GM12878 (cell line): ENCODE results near the gene GUCY1A1. TPM values are rescaled to one million over a fixed set of nuclear protein-coding genes. Genes with fewer than 3 reads are reported as not detected.

Source experiments
- ATAC-seq: fragments of 200-7000 bp; cut with Tn5 transposase; 3 replicates; pipeline ENCODE4 v1.9.1; 2020; ENCODE audit warnings: mild to moderate bottlenecking, moderate library complexity
- BruUV-seq: library from RNA; stranded (reverse); fragments of 400-500 nt; replicated peaks from 2 replicates; lab custom pipeline; 2021; lab: Mats Ljungman, UMichigan
- CTCF ChIA-PET: fragments of 300-600 bp; sonication (Branson Sonifier 250); formaldehyde crosslinking; extraction: SDS; loops from one replicate; lab custom pipeline; 2021; ENCODE audit warnings: inconsistent platforms; lab: Yijun Ruan, JAX
- POLR2A ChIA-PET: fragments of 350-600 bp; formaldehyde crosslinking; extraction: SDS; loops from one replicate; lab custom pipeline; 2021; ENCODE audit warnings: inconsistent platforms; lab: Charles Lee
- RAD21 ChIA-PET: fragments of 300-600 bp; sonication (Branson Sonifier 250); formaldehyde crosslinking; loops from one replicate; lab custom pipeline; 2023; ENCODE audit warnings: antibody characterized with exemption; ENCODE audit not compliant: unreplicated experiment; lab: Charles Lee
- SMC1A ChIA-PET: fragments of 300-600 bp; sonication (Branson Sonifier 250); formaldehyde crosslinking; loops from one replicate; lab custom pipeline; 2023; ENCODE audit not compliant: unreplicated experiment, uncharacterized antibody; lab: Charles Lee
- DNase-seq: peaks from one replicate; pipeline ENCODE4 v3.0.0-alpha.2; 2011; ENCODE audit warnings: low read depth, low spot score
- FAIRE-seq: peaks from 3 replicates; lab custom pipeline; 2011; peaks lifted over from hg19 to GRCh38; lab: Jason Lieb, UNC
- H2AFZ ChIP-seq: 2 replicates; pipeline ENCODE4 v1.6.0; 2011; ENCODE audit warnings: low read depth, low read length, control low read depth; ENCODE audit not compliant: control insufficient read depth
- H3K27ac ChIP-seq: 2 replicates; pipeline ENCODE4 v1.5.1; 2011; ENCODE audit warnings: control low read depth; ENCODE audit not compliant: control insufficient read depth, insufficient read depth
- H3K27me3 ChIP-seq, 2 experiments: replicated peaks in 1 of 2; 2 replicates each; pipeline versions ENCODE4 v1.6.0 to v1.6.1; 2011; ENCODE audit warnings: low read length in 1 of 2; ENCODE audit not compliant: control insufficient read depth in 2 of 2, insufficient read depth in 2 of 2
- H3K36me3 ChIP-seq, 2 experiments: 2 replicates each; pipeline ENCODE4 v1.5.1; 2011; ENCODE audit warnings: low read length in 1 of 2; ENCODE audit not compliant: control insufficient read depth in 2 of 2, insufficient read depth in 2 of 2
- H3K4me1 ChIP-seq: 2 replicates; pipeline ENCODE4 v1.6.1; 2011; ENCODE audit warnings: mild to moderate bottlenecking, low read length, moderate library complexity, mixed read lengths; ENCODE audit not compliant: control insufficient read depth, insufficient read depth
- H3K4me2 ChIP-seq: 2 replicates; pipeline ENCODE4 v1.6.0; 2011; ENCODE audit warnings: control low read depth; ENCODE audit not compliant: control insufficient read depth, insufficient read depth
- H3K4me3 ChIP-seq: fragments of 200-600 bp; sonication (generic); 2 replicates; pipeline ENCODE4 v1.5.1; 2016
- H3K79me2 ChIP-seq: 2 replicates; pipeline ENCODE4 v1.6.0; 2011; ENCODE audit warnings: low read length; ENCODE audit not compliant: control insufficient read depth, insufficient read depth
- H3K9ac ChIP-seq: 2 replicates; pipeline ENCODE4 v1.8.0; 2011; ENCODE audit warnings: low read length, control low read depth, mixed read lengths; ENCODE audit not compliant: control insufficient read depth, insufficient read depth
- H3K9me3 ChIP-seq: replicated peaks from 3 replicates; pipeline ENCODE4 v1.5.1; 2011; ENCODE audit warnings: mild to moderate bottlenecking, low read length; ENCODE audit not compliant: control insufficient read depth, insufficient read depth
- H4K20me1 ChIP-seq: 2 replicates; pipeline ENCODE4 v1.6.0; 2011; ENCODE audit not compliant: control insufficient read depth, insufficient read depth
- CTCF ChIP-seq, 3 experiments: IDR thresholded peaks in 2 of 3; conservative IDR thresholded peaks in 1 of 3; 2 replicates each; pipeline ENCODE4 v1.5.1; 2011; ENCODE audit warnings: low read depth in 3 of 3, low read length in 3 of 3, mild to moderate bottlenecking in 3 of 3, control low read depth in 2 of 3, moderate library complexity in 2 of 3, inconsistent platforms in 1 of 3, mixed read lengths in 1 of 3; ENCODE audit not compliant: control insufficient read depth in 2 of 3, insufficient read depth in 1 of 3; ENCODE audit errors: extremely low read depth in 1 of 3
- ETV6 ChIP-seq, 2 experiments: fragments of 450-650 bp in 1 of 2; IDR thresholded peaks in 1 of 2; conservative IDR thresholded peaks in 1 of 2; 2 replicates each; pipeline ENCODE4 v1.6.1; 2014; ENCODE audit warnings: antibody characterized with exemption in 1 of 2, borderline replicate concordance in 1 of 2, low read depth in 1 of 2, mild to moderate bottlenecking in 1 of 2, moderate library complexity in 1 of 2
- HDAC6 ChIP-seq: fragments of 200-600 bp; sonication (generic); IDR thresholded peaks from one replicate; pipeline ENCODE4 v1.8.0; 2017; ENCODE audit warnings: antibody characterized with exemption; ENCODE audit not compliant: unreplicated experiment
- IKZF2 ChIP-seq, 2 experiments: fragments of 450-650 bp; IDR thresholded peaks; 2 replicates each; pipeline ENCODE4 v1.6.1; 2017; ENCODE audit warnings: mild to moderate bottlenecking in 2 of 2, moderate library complexity in 2 of 2
- NFIC ChIP-seq: IDR thresholded peaks from 2 replicates; pipeline ENCODE4 v1.6.1; 2012; ENCODE audit warnings: low read depth, mild to moderate bottlenecking, inconsistent platforms, low read length, moderate library complexity
- TAF1 ChIP-seq: IDR thresholded peaks from 2 replicates; pipeline ENCODE4 v1.6.1; 2011; ENCODE audit warnings: mild to moderate bottlenecking, low read depth, low read length, borderline replicate concordance
- USF1 ChIP-seq: IDR thresholded peaks from 2 replicates; pipeline ENCODE4 v1.6.1; 2011; ENCODE audit warnings: borderline replicate concordance, low read depth, mild to moderate bottlenecking, moderate library complexity, mixed read lengths, low read length; ENCODE audit not compliant: insufficient read depth; ENCODE audit errors: extremely low read length
- WGBS: methylation state at CpG from one replicate; pipeline ENCODE4 v1.1.6; 2016; ENCODE audit warnings: low lambda C conversion rate; ENCODE audit not compliant: insufficient replicate concordance, insufficient coverage; ENCODE audit errors: missing lambda C conversion rate; 5-methylcytosine and 5-hydroxymethylcytosine counted together
- in situ Hi-C: fragments of 300-500 bp; cut with MboI; formaldehyde crosslinking; loops from 9 replicates; pipeline ENCODE4 v1.14.3; 2018; ENCODE audit warnings: mixed read lengths
- intact Hi-C: fragments of 100-400 bp; cut with micrococcal nuclease; formaldehyde crosslinking; loops from one replicate; pipeline ENCODE4 v1.14.2; 2022; ENCODE audit not compliant: unreplicated experiment
- polyA plus RNA-seq, 11 experiments: library from polyadenylated mRNA; depleted of rRNA in 4 of 11; unstranded in 6 of 11; stranded (reverse) in 5 of 11; fragments of >200 nt; fragmentation: Nextera tagmentation in 4 of 11; fragmentation: Illumina TruSeq in 1 of 11; extraction: Ambion mirVana in 4 of 11; extraction: Trizol in 1 of 11; gene quantifications; 1 replicate in 1 of 11; 2 replicates in 10 of 11; pipeline versions ENCODE4 v1.2.1 to v1.2.3, GENCODE V29; 2011 to 2016; ENCODE audit warnings: inconsistent platforms in 2 of 11, missing spikeins in 2 of 11, low read depth in 1 of 11
- total RNA-seq, 4 experiments: library from RNA; depleted of rRNA in 3 of 4; stranded (reverse); fragments of >200 nt in 3 of 4; fragmentation: Illumina TruSeq in 1 of 4; extraction: Trizol in 1 of 4; gene quantifications; 2 replicates each; pipeline versions ENCODE4 v1.2.1 to v1.2.3, GENCODE V29; 2013 to 2021
- TF ChIP-seq, protein P1 (sequence below): fragments of 450-650 bp; conservative IDR thresholded peaks from 2 replicates; pipeline ENCODE4 v1.6.1; 2017; ENCODE audit warnings: mild to moderate bottlenecking, moderate library complexity
- TF ChIP-seq, protein P2 (sequence below): fragments of 450-650 bp; IDR thresholded peaks from 2 replicates; pipeline ENCODE4 v1.6.1; 2018; ENCODE audit warnings: borderline replicate concordance, mild to moderate bottlenecking; ENCODE audit not compliant: partially characterized antibody

GUCY1A1 gene
- total and polyA plus RNA-seq, 10 of the 15 experiments (the other 5 are each of a cell fraction or from before 2014, with no cell fraction given) = 0.44 to 22.6 (median 0.55) TPM

DNA sequence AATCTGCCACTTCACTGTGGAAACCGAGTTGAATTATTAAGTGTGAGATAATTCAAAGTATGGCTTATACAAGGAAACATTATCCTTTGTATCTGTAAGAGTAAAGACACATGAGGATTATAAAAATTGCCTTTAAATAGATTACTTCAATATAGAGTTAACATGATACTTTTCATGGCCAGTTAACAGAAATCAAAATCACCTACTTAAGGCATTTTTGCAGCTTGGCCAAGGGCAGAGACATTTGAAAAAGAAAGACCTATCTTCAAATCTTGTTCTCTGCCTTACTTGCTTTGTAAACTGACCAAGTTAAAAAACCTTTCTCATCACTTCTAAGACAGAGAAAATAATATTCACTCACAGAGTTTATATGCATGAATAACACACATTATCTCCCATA is 47.3 kb downstream of the GUCY1A1 start (continued):
- TF ChIP-seq ETV6 (conservative IDR thresholded peaks at IDR 0.05 in 1 of 2, IDR thresholded peaks at IDR 0.05 in 1 of 2; ENCODE audit: borderline replicate concordance in 1 of 2, low read depth in 1 of 2) = no peak

GRCh38 chr4:155722336-155722735 is 55.7 kb downstream of the GUCY1A1 start:
- no TSS peak for BruUV-seq
- 0% methylated on average over 1 of the region's 1 CpG for WGBS
- RAD21 ChIA-PET = interaction anchor here (1.3 kb wide), 1 partner anchor 13 kb away, joined by 4 read pairs; no protein-coding TSS in a partner anchor
- Histone ChIP-seq H3K79me2 (no peaks in the 10 kb centered on the region), H4K20me1 (no peaks in the 10 kb centered on the region), H3K4me1 (no peaks in the 10 kb centered on the region), H3K27me3 (no peaks in the 10 kb centered on the region), H3K4me3 (no peak overlapping the region), H3K9ac (no peak overlapping the region), H2AFZ (no peak overlapping the region), H3K27ac (no peak overlapping the region), H3K36me3 (no peaks in the 10 kb centered on the region), H3K9me3 (no peaks in the 10 kb centered on the region), H3K4me2 (no peak overlapping the region)
- CTCF ChIA-PET = interaction anchor here (1.2 to 3.6 kb wide), 3 partner anchors 12 to 65 kb away, joined by 4 to 16 read pairs (median 4); no protein-coding TSS in a partner anchor
- TF ChIP-seq CTCF (IDR thresholded peaks at IDR 0.05 in 2 of 3, conservative IDR thresholded peaks at IDR 0.05 in 1 of 3; ENCODE audit: control insufficient read depth in 2 of 3, extremely low read depth in 1 of 3, insufficient read depth in 1 of 3, low read depth in 3 of 3, low read length in 3 of 3) (no peak), TAF1 (no peak), IKZF2 (IDR thresholded peaks at IDR 0.05) (no peak), NFIC (no peak), USF1 (no peak), HDAC6 (no peak)
- TF ChIP-seq, protein P1, sequence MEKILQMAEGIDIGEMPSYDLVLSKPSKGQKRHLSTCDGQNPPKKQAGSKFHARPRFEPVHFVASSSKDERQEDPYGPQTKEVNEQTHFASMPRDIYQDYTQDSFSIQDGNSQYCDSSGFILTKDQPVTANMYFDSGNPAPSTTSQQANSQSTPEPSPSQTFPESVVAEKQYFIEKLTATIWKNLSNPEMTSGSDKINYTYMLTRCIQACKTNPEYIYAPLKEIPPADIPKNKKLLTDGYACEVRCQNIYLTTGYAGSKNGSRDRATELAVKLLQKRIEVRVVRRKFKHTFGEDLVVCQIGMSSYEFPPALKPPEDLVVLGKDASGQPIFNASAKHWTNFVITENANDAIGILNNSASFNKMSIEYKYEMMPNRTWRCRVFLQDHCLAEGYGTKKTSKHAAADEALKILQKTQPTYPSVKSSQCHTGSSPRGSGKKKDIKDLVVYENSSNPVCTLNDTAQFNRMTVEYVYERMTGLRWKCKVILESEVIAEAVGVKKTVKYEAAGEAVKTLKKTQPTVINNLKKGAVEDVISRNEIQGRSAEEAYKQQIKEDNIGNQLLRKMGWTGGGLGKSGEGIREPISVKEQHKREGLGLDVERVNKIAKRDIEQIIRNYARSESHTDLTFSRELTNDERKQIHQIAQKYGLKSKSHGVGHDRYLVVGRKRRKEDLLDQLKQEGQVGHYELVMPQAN = no peak
- TF ChIP-seq, protein P2, sequence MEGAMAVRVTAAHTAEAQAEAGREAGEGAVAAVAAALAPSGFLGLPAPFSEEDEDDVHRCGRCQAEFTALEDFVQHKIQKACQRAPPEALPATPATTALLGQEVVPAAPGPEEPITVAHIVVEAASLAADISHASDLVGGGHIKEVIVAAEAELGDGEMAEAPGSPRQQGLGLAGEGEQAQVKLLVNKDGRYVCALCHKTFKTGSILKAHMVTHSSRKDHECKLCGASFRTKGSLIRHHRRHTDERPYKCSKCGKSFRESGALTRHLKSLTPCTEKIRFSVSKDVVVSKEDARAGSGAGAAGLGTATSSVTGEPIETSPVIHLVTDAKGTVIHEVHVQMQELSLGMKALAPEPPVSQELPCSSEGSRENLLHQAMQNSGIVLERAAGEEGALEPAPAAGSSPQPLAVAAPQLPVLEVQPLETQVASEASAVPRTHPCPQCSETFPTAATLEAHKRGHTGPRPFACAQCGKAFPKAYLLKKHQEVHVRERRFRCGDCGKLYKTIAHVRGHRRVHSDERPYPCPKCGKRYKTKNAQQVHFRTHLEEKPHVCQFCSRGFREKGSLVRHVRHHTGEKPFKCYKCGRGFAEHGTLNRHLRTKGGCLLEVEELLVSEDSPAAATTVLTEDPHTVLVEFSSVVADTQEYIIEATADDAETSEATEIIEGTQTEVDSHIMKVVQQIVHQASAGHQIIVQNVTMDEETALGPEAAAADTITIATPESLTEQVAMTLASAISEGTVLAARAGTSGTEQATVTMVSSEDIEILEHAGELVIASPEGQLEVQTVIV = no peak
- DNase-seq = no peak
- intact Hi-C loops = no loop called here
- POLR2A ChIA-PET = interaction anchor here (1.1 kb wide), 1 partner anchor 13 kb away, joined by 3 read pairs; no protein-coding TSS in a partner anchor
- FAIRE-seq = no peak
- in situ Hi-C loops = no loop called here
- no peak for ATAC-seq
- SMC1A ChIA-PET = interaction anchor here (1.2 to 7.5 kb wide), 5 partner anchors 9 to 47 kb away, joined by 4 to 48 read pairs (median 7); no protein-coding TSS in a partner anchor
